GM18526 (cell line): Measurements from ENCODE around the gene CARHSP1.

Source experiments
- POLR2A ChIP-seq: IDR thresholded peaks from 3 replicates; pipeline ENCODE4 v1.6.1; 2011; ENCODE audit not compliant: insufficient read length; ENCODE audit errors: extremely low read depth

The CARHSP1 gene

GRCh38 chr16:8885674-8886592, 17.1 kb upstream of the CARHSP1 start:
- no peak for TF ChIP-seq POLR2A

DNA sequence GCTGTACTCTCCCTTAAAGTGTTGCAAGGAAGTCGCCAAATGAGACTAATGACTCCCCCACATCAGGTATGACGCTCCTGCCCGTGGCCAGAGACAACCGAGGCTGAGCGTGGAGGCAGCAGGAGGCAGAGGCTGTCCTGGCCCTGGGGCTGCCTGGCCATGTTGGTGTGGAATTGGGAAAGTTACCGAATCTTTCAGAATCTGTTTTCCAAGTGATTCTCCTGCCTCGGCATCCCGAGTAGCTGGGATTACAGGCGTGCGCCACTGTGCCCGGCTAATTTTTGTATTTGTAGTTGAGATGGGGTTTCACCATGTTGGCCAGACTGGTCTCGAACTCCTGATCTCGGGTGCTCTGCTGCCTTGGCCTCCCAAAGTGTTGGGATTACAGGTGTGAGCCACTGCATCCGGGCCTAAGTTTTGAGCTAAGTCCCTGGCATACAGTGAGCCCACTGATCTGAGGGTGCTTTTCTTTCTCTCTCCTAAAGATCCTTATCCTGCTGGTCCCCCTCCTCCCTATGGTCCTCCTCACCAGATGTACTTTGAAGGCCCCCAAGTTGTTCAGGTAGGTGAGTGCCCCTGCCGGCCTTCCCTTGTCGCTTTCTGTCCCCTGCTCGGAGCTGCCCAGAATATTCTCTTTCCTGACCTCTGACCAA, 14.0 kb upstream of the CARHSP1 start:
- TF ChIP-seq POLR2A, result no peak

DNA sequence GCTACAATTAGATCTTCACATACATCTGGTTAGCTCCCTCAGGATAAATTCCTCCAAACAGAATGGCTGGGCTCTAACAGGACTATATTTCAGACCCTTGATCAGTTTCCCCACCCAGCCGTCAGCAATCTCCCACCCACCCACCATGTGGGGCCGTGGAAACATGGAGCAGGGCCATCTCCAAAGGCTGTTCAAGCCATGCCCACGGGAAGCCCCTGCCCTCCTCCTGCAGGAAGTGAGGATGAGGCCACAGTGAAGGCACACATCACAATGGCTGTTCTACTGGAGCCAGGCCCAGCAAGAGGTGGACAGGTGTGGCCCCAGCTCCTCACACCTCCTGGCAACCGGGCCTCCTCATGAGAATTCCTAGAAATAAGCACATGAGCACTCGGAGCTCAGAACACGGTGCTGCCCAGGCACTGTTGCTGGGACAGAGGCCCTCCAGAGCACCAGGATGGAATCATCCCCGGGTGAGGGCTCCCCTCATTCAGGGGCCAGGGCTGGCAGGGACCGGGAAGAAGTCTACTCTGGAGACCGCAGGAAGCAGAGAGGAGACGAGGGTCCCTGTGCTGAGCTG, 13.3 kb upstream of the CARHSP1 start, which contains the start of gene LITAFD:
Gene LITAFD (plus strand): TSS at position 311 of the 577 bp plus-strand sequence. CDS start 2,005 bp downstream, outside the sequence.
- TF ChIP-seq POLR2A, result no peak

- no peak for TF ChIP-seq POLR2A
These were observed 12.2 kb upstream of the CARHSP1 start for GRCh38 chr16:8880839-8881510.

- no peak for TF ChIP-seq POLR2A
These were observed 9.7 kb upstream of the CARHSP1 start for GRCh38 chr16:8878523-8878911.

DNA sequence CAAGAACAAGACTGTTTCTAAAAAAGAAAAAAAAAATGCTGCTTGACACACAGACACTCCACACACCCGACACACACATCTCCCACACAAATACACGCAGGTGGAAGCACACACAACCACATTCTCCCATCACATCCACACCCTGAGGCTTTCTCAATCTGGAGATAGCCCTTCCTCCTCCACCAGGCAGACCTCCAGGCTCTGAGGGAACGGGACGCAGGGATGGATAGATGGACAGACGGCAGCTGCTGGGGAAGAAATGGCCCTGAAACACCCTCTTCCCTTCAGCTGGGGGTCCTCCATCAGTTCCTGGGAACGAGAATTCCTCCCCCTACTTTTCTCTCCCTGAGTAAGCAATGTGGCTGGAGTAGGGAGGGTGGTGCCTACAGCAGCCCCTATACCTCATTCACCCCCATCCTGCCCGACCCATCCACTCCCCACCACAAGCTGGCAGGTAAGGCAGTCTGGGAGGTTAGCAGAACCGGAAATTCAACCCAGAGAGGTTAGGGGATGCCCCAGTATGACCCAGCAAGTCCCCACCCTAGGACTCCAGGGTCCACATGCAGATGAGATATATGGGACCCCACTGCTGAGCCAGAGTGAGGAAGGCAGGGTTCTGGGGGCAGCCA, 9.2 kb upstream of the CARHSP1 start:
- TF ChIP-seq POLR2A, result no peak

DNA sequence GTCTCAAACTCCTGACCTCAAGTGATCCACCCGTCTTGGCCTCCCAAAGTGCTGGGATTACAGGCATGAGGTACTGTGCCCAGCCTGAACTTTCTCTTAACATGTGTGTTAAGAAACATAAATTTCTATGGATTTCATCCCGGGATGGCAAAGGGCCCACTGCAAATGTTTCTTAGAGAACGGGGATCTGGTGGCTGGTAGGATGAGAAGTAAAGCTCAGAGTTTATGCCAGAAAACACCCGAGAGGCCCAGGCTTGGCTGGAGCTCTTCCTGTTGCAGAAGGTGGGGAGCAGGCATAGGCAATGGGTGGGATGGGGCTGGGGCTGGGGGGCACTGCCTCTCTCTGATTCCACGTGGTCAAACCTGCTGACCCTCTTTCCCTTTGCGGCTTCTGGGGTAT, 5.6 kb upstream of the CARHSP1 start:
- no peak for TF ChIP-seq POLR2A

GRCh38 chr16:8872967-8873865, 4.4 kb upstream of the CARHSP1 start:
- TF ChIP-seq POLR2A, result no peak

DNA sequence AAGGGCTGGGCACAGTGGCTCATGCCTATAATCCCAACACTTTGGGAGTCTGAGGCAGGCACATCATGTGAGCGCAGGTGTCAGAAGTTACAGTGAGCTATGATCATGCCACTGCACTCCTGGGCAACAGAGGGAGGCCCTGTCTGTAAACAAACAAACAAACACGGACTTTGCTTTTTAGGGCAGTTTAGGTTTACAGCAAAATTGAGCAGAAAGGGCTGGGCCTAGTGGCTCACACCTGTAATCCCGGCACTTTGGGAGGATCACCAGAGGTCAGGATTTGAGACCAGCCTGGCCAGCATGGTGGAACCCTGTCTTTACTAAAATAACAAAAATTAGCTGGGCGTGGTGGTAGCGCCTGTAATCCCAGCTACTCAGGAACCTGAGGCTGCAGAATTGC, 3.3 kb upstream of the CARHSP1 start:
- TF ChIP-seq POLR2A, result no peak

GRCh38 chr16:8869212-8869987, 594 bp upstream of the CARHSP1 start:
- TF ChIP-seq POLR2A, result no peak

- no peak for TF ChIP-seq POLR2A
These were observed 832 bp downstream of the CARHSP1 start for GRCh38 chr16:8867932-8868415.

- TF ChIP-seq POLR2A, result no peak
These were observed 1.4 kb downstream of the CARHSP1 start for GRCh38 chr16:8867216-8867931.

GRCh38 chr16:8866884-8867215, 2.0 kb downstream of the CARHSP1 start:
- no peak for TF ChIP-seq POLR2A
